HG03135 (cell line): Measurements from ENCODE around the gene PSMF1.
A peak's percentile ranks its signal among the peaks of the same experiment; 100 is the strongest.

Experiments used
- ATAC-seq: cut with Tn5 transposase; IDR thresholded peaks from one replicate; pipeline ENCODE4 v1.9.1; 2021; ENCODE audit warnings: mild to moderate bottlenecking, moderate library complexity; ENCODE audit not compliant: unreplicated experiment

The PSMF1 gene

GRCh38 chr20:1118336-1119127 is at the start of gene PSMF1:
Gene PSMF1, plus strand, starts transcription at chr20:1118602. Its CDS starts 172 bp downstream, at chr20:1118774.
- ATAC-seq: peak; percentile 91

- no peak for ATAC-seq
Observed at GRCh38 chr20:1072258-1072657, 46.1 kb upstream of the PSMF1 start.

GRCh38 chr20:1075616-1076015 is 42.8 kb upstream of the PSMF1 start:
- ATAC-seq: no peak

- no peak for ATAC-seq
Observed at GRCh38 chr20:1081891-1082290, 36.5 kb upstream of the PSMF1 start.

GRCh38 chr20:1083431-1084080 is 34.8 kb upstream of the PSMF1 start:
- ATAC-seq: no peak

GRCh38 chr20:1085492-1086276 is 32.7 kb upstream of the PSMF1 start:
- no peak for ATAC-seq

- no peak for ATAC-seq
Observed at GRCh38 chr20:1086277-1087213, 31.9 kb upstream of the PSMF1 start.

GRCh38 chr20:1087311-1087905 is 31.0 kb upstream of the PSMF1 start:
- ATAC-seq: no peak

GRCh38 chr20:1094751-1095150 is 23.7 kb upstream of the PSMF1 start:
- ATAC-seq: no peak

GRCh38 chr20:1101533-1101932 is 16.9 kb upstream of the PSMF1 start:
- no peak for ATAC-seq

GRCh38 chr20:1102016-1102415 is 16.4 kb upstream of the PSMF1 start:
- ATAC-seq: no peak

- no peak for ATAC-seq
Observed at GRCh38 chr20:1103751-1104150, 14.7 kb upstream of the PSMF1 start.

GRCh38 chr20:1105599-1106194 is 12.7 kb upstream of the PSMF1 start:
- ATAC-seq: no peak

- no peak for ATAC-seq
Observed at GRCh38 chr20:1107176-1107575, 11.2 kb upstream of the PSMF1 start.

GRCh38 chr20:1108437-1108920 is 9.9 kb upstream of the PSMF1 start:
- no peak for ATAC-seq

GRCh38 chr20:1112908-1113307 is 5.5 kb upstream of the PSMF1 start:
- ATAC-seq: no peak

- ATAC-seq: no peak
Observed at GRCh38 chr20:1118004-1118335, 432 bp upstream of the PSMF1 start.

- ATAC-seq: no peak
Observed at GRCh38 chr20:1119128-1119505, 715 bp downstream of the PSMF1 start.

GRCh38 chr20:1119524-1119923 is 1.1 kb downstream of the PSMF1 start:
- ATAC-seq: no peak

- no peak for ATAC-seq
Observed at GRCh38 chr20:1121429-1121828, 3.0 kb downstream of the PSMF1 start.
